Measurements from ENCODE around the gene ZXDC.

Gene ZXDC

DNA sequence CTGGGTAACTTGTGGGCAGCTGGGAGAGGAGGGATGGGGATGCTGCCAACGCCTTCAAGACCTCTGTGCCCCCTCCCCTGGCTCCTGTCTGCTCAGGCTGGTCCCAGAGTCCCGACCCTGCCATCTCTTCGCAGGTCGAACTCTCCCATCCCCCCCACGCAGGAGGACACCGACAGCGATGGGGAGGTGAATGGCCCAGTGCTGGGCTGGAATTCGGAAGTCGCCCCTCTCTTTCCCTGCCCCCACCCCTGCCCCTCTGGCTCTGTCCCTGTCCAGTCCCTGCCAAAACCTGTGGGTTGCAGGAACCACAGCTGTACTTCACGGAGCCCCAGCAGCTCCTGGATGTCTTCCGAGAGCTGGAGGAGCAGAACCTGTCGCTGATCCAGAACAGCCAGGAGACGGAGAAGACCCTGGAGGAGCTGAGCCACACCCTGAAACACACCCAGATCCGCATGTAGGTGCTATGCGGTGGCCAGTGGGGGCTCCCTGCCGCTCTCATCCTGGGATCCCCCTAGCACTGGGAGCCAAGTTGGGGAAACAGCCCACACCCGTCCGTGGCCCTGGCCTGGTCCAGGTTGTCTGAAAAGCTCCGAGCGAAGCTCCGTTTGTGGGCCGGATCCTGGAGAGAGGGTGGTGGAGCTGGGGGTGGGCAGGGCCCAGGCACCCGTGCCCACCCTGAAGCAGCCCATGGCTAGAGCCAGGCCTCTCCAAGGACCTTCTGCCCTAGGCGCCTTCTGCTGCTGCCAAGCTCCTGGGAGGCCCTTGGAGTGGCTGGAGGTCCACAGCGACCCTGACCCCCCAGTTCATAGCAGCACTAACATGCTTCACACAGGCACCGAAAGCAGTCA, 52.3 kb downstream of the ZXDC start:
- Histone ChIP-seq H3K27me3 (no peaks in the 10 kb centered on the region), H3K36me3 (no peaks in the 10 kb centered on the region), H3K4me3 (ENCODE audit: low read depth, low read length) (no peak overlapping the region), H3K4me1 (no peaks in the 10 kb centered on the region), H3K9me3 (peaks cover 3% of the 10 kb centered on the region; the same call in 1 of the 2 replicates)
- no peak for DNase-seq
- TF ChIP-seq, protein P1, sequence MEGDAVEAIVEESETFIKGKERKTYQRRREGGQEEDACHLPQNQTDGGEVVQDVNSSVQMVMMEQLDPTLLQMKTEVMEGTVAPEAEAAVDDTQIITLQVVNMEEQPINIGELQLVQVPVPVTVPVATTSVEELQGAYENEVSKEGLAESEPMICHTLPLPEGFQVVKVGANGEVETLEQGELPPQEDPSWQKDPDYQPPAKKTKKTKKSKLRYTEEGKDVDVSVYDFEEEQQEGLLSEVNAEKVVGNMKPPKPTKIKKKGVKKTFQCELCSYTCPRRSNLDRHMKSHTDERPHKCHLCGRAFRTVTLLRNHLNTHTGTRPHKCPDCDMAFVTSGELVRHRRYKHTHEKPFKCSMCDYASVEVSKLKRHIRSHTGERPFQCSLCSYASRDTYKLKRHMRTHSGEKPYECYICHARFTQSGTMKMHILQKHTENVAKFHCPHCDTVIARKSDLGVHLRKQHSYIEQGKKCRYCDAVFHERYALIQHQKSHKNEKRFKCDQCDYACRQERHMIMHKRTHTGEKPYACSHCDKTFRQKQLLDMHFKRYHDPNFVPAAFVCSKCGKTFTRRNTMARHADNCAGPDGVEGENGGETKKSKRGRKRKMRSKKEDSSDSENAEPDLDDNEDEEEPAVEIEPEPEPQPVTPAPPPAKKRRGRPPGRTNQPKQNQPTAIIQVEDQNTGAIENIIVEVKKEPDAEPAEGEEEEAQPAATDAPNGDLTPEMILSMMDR (IDR thresholded peaks at IDR 0.05; ENCODE audit: low read depth, low read length), result no peak

DNA sequence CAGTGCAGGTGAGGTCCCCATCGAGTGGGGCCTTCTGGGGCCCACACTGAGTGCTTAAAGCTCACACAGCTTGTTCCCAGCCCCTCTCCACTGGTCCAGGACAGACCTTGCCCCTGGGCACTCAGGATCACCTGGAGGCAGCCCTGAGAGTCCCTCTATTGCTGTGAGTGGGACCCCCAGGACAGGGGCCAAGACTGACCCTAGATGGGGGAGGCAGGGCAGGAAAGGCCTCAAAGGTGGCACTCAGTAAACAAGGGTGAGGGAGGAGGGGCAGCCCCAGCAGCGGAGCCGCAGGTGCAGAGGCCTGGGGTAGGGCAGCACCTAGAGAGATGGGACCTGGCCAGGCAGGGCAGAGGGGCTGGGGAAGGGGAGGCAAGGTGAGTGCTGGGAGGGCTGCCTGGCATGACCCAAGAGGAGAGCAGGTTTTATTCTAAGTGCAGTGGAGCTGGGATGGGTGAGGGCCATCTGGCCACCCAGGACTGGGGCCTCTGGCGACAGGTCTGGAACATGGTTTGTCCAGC, 53.1 kb downstream of the ZXDC start:
- DNase-seq, result no peak
- Histone ChIP-seq H3K36me3 (no peaks in the 10 kb centered on the region), H3K27me3 (no peaks in the 10 kb centered on the region), H3K4me1 (no peaks in the 10 kb centered on the region), H3K4me3 (ENCODE audit: low read depth, low read length) (no peak overlapping the region), H3K9me3 (peaks cover 3% of the 10 kb centered on the region; the same call in 1 of the 2 replicates)
- TF ChIP-seq, protein P1 (IDR thresholded peaks at IDR 0.05; ENCODE audit: low read depth, low read length), result no peak

DNA sequence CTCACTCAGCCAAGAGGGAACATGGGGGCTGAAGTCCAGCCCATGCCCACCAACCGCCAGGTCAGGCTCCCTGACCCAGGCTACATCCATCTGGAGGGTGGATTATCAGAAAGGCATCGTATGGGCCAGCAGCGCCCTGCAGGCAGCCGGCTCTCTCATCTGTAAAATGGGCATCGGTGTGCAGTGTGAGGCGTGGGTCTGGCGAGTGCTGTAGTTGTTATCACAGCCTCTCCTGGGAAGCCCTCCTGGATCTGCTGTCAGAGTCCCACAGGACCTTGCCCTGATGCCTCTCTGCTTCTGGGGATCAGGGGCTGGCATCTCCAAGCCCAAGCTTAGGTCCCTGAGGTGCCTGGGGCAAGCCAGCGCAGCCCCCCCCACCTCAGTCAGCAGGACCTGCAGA, 53.6 kb downstream of the ZXDC start:
- H3K27me3 ChIP-seq, result no peaks in the 10 kb centered on the region
- H3K4me1 ChIP-seq, result no peaks in the 10 kb centered on the region
- DNase-seq, result no peak
- no peak overlapping the region for H3K4me3 ChIP-seq (ENCODE audit: low read depth, low read length)
- TF ChIP-seq, protein P1 (IDR thresholded peaks at IDR 0.05; ENCODE audit: low read depth, low read length), result no peak
- H3K36me3 ChIP-seq, result no peaks in the 10 kb centered on the region
- H3K9me3 ChIP-seq, result peaks cover 3% of the 10 kb centered on the region; the same call in 1 of the 2 replicates

DNA sequence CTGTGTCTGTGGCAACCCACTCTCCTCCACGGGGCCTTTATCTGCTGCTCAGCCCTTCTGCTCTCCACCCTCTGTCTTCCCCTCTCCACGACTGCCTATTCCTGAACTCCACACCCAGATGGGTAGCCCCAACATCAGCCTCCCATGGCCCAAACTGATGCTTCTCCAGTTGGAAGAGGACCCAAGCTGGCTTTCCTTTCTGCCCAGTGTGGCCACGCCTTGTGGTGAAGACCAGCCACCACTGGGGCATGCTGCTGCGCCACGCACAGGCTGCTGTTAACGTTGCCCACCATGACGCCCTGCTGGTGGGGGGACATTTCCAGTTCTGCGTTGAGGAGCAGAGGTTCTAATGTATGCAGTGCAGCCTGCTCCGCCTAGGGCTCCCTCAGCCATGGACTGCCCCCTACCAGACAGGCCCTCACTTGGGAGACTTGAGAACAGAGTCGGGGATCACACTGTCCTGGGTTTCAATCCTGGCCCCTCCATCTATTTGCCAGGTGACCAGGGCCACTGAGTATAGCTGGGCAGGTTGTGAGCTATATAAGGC, 54.0 kb downstream of the ZXDC start:
- Histone ChIP-seq H3K27me3 (no peaks in the 10 kb centered on the region), H3K9me3 (peaks cover 3% of the 10 kb centered on the region; the same call in 1 of the 2 replicates), H3K36me3 (no peaks in the 10 kb centered on the region), H3K4me3 (ENCODE audit: low read depth, low read length) (no peak overlapping the region), H3K4me1 (no peaks in the 10 kb centered on the region)
- DNase-seq, result no peak
- TF ChIP-seq, protein P1 (IDR thresholded peaks at IDR 0.05; ENCODE audit: low read depth, low read length), result no peak

DNA sequence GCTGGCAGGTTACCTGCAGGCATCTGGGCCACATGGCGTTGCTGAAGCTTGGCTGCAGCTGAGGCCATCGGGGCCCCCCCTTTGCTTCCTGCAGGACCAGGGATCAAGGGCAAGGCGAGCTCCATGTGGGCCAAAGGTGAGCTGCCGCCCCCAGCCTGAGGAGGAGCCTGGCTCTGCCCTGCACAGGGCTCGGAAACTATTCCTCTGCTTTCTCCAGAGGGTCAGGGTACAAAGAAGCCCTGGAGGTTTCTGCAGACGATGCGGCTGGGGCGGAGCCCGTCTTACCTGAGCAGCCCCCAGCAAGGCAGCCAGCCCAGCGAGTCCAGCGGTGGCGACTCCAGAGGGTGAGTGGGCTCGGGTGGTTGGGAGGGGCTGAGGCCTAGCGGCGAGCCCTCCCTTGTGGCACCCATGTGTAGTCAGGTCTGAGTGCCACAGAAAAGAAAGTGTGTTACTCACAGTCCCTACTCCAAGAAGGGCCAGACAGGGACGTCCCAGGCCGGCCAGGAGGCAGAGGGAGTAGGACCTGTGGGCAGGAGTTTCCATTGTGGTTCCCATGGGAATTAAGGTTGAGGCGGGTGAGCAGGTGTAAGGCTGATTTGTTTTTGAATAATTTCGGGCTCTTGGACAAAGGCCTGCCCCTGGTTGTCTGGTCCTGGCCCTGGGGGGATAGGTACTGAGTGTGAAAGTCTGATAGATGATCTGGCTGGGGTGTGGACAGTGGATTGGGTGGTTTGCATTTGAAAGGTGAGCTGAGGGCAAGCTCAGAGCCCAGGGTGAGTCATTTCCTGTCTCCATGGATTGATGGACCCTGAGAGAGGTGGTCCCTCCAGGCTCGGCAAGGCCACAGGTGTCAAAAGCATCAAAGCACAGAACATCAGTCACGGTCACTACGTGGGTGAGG, 55.6 kb downstream of the ZXDC start:
- H3K9me3 ChIP-seq, result no peaks in the 10 kb centered on the region
- H3K4me3 ChIP-seq (ENCODE audit: low read depth, low read length), result no peak overlapping the region
- DNase-seq, result no peak
- no peaks in the 10 kb centered on the region for H3K4me1 ChIP-seq
- H3K27me3 ChIP-seq, result no peaks in the 10 kb centered on the region
- TF ChIP-seq, protein P1 (IDR thresholded peaks at IDR 0.05; ENCODE audit: low read depth, low read length), result no peak
- no peaks in the 10 kb centered on the region for H3K36me3 ChIP-seq

All from BE2C (cell line).